Endothelial cell of umbilical vein (primary cell): ENCODE measurements around the gene SLC26A3. TPM values are rescaled to one million over a fixed set of nuclear protein-coding genes. Genes with fewer than 3 reads are reported as not detected.

Source experiments
- BruUV-seq: library from RNA; stranded (reverse); fragments of 400-500 nt; replicated peaks from 2 replicates; lab custom pipeline; 2021; lab: Mats Ljungman, UMichigan
- CTCF ChIA-PET: fragments of 300-600, 350-600 bp; sonication (Branson Sonifier 250); formaldehyde crosslinking; loops from one replicate; lab custom pipeline; 2021; ENCODE audit warnings: antibody characterized with exemption, inconsistent platforms; lab: Charles Lee
- POLR2A ChIA-PET: fragments of 300-600, 350-600 bp; sonication (Branson Sonifier 250); formaldehyde crosslinking; loops from one replicate; lab custom pipeline; 2021; ENCODE audit warnings: antibody characterized with exemption, inconsistent platforms; lab: Charles Lee
- DNase-seq: peaks from one replicate; pipeline ENCODE4 v3.0.0-alpha.2; 2011; ENCODE audit warnings: low read depth, low spot score
- FAIRE-seq: peaks from 2 replicates; lab custom pipeline; 2011; peaks lifted over from hg19 to GRCh38; lab: Jason Lieb, UNC
- H2AFZ ChIP-seq: 2 replicates; pipeline ENCODE4 v1.6.0; 2012; ENCODE audit warnings: low read depth, low read length, control low read depth, inconsistent platforms
- H3K27ac ChIP-seq: 2 replicates; pipeline ENCODE4 v1.5.1; 2011; ENCODE audit warnings: low read depth, mild to moderate bottlenecking, control low read depth, low read length, moderate library complexity; ENCODE audit not compliant: insufficient read depth
- H3K27me3 ChIP-seq, 2 experiments: 2 replicates each; pipeline versions ENCODE4 v1.6.0 to v1.6.1; 2011; ENCODE audit warnings: low read length in 2 of 2, mixed read lengths in 1 of 2; ENCODE audit not compliant: control insufficient read depth in 2 of 2, insufficient read depth in 2 of 2
- H3K36me3 ChIP-seq, 2 experiments: 2 replicates in 1 of 2; 3 replicates in 1 of 2; pipeline ENCODE4 v1.5.1; 2011; ENCODE audit warnings: low read length in 2 of 2, mild to moderate bottlenecking in 1 of 2, moderate library complexity in 1 of 2; ENCODE audit not compliant: control insufficient read depth in 2 of 2, insufficient read depth in 2 of 2; ENCODE audit errors: extremely low read depth in 1 of 2
- H3K4me1 ChIP-seq: 3 replicates; pipeline ENCODE4 v1.5.1; 2011; ENCODE audit warnings: mild to moderate bottlenecking, low read length; ENCODE audit not compliant: control insufficient read depth, insufficient read depth; ENCODE audit errors: extremely low read depth
- H3K4me2 ChIP-seq: 2 replicates; pipeline ENCODE4 v1.6.1; 2011; ENCODE audit warnings: low read length, control low read depth, mixed read lengths; ENCODE audit not compliant: insufficient read depth
- H3K4me3 ChIP-seq, 3 experiments: fragments of 200-600 bp in 1 of 3; sonication (generic), shearing (Covaris generic) in 1 of 3; replicated peaks in 1 of 3; 2 replicates each; pipeline ENCODE4 v1.5.1; 2011 to 2016; ENCODE audit warnings: control low read depth in 3 of 3, low read length in 3 of 3, mild to moderate bottlenecking in 2 of 3, inconsistent platforms in 1 of 3, low read depth in 1 of 3, moderate library complexity in 1 of 3; ENCODE audit not compliant: insufficient read depth in 1 of 3
- H3K79me2 ChIP-seq: 2 replicates; pipeline ENCODE4 v1.6.0; 2012; ENCODE audit warnings: low read length, inconsistent platforms; ENCODE audit not compliant: control insufficient read depth, insufficient read depth
- H3K9ac ChIP-seq: replicated peaks from 2 replicates; pipeline ENCODE3; 2011; ENCODE audit warnings: low read length, control low read depth; ENCODE audit not compliant: insufficient read depth; ENCODE audit errors: extremely low read depth
- H3K9me1 ChIP-seq: replicated peaks from 3 replicates; pipeline ENCODE4 v1.6.0; 2011; ENCODE audit warnings: mild to moderate bottlenecking, low read length; ENCODE audit not compliant: control insufficient read depth, insufficient read depth; ENCODE audit errors: extremely low read depth
- H3K9me3 ChIP-seq: replicated peaks from 2 replicates; pipeline ENCODE4 v1.5.1; 2012; ENCODE audit warnings: low read length, inconsistent platforms; ENCODE audit not compliant: control insufficient read depth, insufficient read depth
- H4K20me1 ChIP-seq: replicated peaks from 2 replicates; pipeline ENCODE3; 2011; ENCODE audit warnings: mild to moderate bottlenecking, low read length; ENCODE audit not compliant: control insufficient read depth, insufficient read depth; ENCODE audit errors: extremely low read depth
- CTCF ChIP-seq, 2 donors: IDR thresholded peaks; 1 replicate in 1 of 2; 2 replicates in 1 of 2; pipeline ENCODE4 v1.5.1; 2011; ENCODE audit warnings: low read length in 2 of 2, mild to moderate bottlenecking in 2 of 2, moderate library complexity in 2 of 2, control low read depth in 1 of 2, inconsistent platforms in 1 of 2, low read depth in 1 of 2; ENCODE audit not compliant: insufficient read depth in 1 of 2; ENCODE audit errors: extremely low read depth in 1 of 2
- EZH2 ChIP-seq: IDR thresholded peaks from 2 replicates; pipeline ENCODE4 v1.6.1; 2012; ENCODE audit warnings: borderline replicate concordance, low read depth, mild to moderate bottlenecking, moderate library complexity, low read length, inconsistent platforms; ENCODE audit not compliant: severe bottlenecking
- FOS ChIP-seq: IDR thresholded peaks from 2 replicates; pipeline ENCODE4 v1.6.1; 2011; ENCODE audit warnings: mild to moderate bottlenecking, low read length, moderate library complexity, borderline replicate concordance; ENCODE audit not compliant: insufficient read depth
- JUN ChIP-seq: IDR thresholded peaks from 2 replicates; pipeline ENCODE4 v1.6.1; 2011; ENCODE audit warnings: borderline replicate concordance, low read depth; ENCODE audit not compliant: insufficient read length, insufficient read depth
- MAX ChIP-seq: IDR thresholded peaks from 2 replicates; pipeline ENCODE4 v1.6.1; 2011; ENCODE audit not compliant: insufficient read depth, insufficient read length
- MYC ChIP-seq: IDR thresholded peaks from one replicate; pipeline ENCODE4 v1.6.1; 2011; ENCODE audit warnings: mild to moderate bottlenecking, low read depth, low read length
- POLR2AphosphoS5 ChIP-seq: IDR thresholded peaks from 2 replicates; pipeline ENCODE4 v1.6.1; 2012; ENCODE audit warnings: low read depth, mild to moderate bottlenecking, control low read depth, low read length, moderate library complexity; ENCODE audit not compliant: insufficient read depth
- dilution Hi-C: fragments of 300-500 bp; cut with MboI; formaldehyde crosslinking; loops from one replicate; pipeline ENCODE4 v1.15.0; 2019; ENCODE audit warnings: low sequenced_read_pairs; ENCODE audit not compliant: extremely low pct_ligation_motif_present
- intact Hi-C: fragments of 100-400 bp; cut with micrococcal nuclease; formaldehyde crosslinking; loops from one replicate; pipeline ENCODE4 v1.10.0; 2022
- polyA plus RNA-seq, 4 experiments: library from polyadenylated mRNA; depleted of rRNA in 3 of 4; stranded (reverse) in 3 of 4; unstranded in 1 of 4; fragments of >200 nt; gene quantifications; 2 replicates each; pipeline versions ENCODE4 v1.2.1 to v1.2.3, GENCODE V29; 2011 to 2012; ENCODE audit warnings: missing spikeins in 1 of 4
- total RNA-seq: library from RNA; stranded (reverse); gene quantifications from 2 replicates; pipeline ENCODE4 v1.2.3, GENCODE V29; 2021

The SLC26A3 gene
- total and polyA plus RNA-seq, 2 donors (not counting 3 experiments of a cell fraction or from before 2014, with no cell fraction given), result not detected

GRCh38 chr7:107827501-107827900, 24.5 kb upstream of the SLC26A3 start:
- intact Hi-C loops, result no loop called here
- FAIRE-seq (no peak), DNase-seq (no peak)
- H3K79me2 ChIP-seq, result no peaks in the 10 kb centered on the region
- ChIA-PET CTCF (interaction anchor here (0.8 to 1.3 kb wide), 2 partner anchors 22 to 47 kb away, joined by 3 to 5 read pairs; no protein-coding TSS in a partner anchor), POLR2A (no interaction called here)
- no peaks in the 10 kb centered on the region for H3K9me1 ChIP-seq
- H3K4me3 ChIP-seq, result no peak overlapping the region
- H3K4me1 ChIP-seq, result no peaks in the 10 kb centered on the region
- no peaks in the 10 kb centered on the region for H3K9me3 ChIP-seq
- peaks cover 2 to 9% of the 10 kb centered on the region in 2 experiments for H3K27me3 ChIP-seq
- H2AFZ ChIP-seq, result no peak overlapping the region
- dilution Hi-C loops, result no loop called here
- H4K20me1 ChIP-seq, result no peaks in the 10 kb centered on the region
- H3K27ac ChIP-seq, result no peak overlapping the region
- no peak overlapping the region for H3K9ac ChIP-seq
- no peaks in the 10 kb centered on the region for H3K36me3 ChIP-seq
- TF ChIP-seq JUN, result no peak
- no peak for TF ChIP-seq FOS
- TF ChIP-seq MAX, result no peak
- TF ChIP-seq POLR2AphosphoS5, result no peak
- no peak for TF ChIP-seq MYC
- TF ChIP-seq CTCF (IDR thresholded peaks at IDR 0.05; ENCODE audit: extremely low read depth in 1 of 2, insufficient read depth in 1 of 2, low read depth in 1 of 2, low read length in 2 of 2), result no peak
- TF ChIP-seq EZH2, result no peak
- H3K4me2 ChIP-seq, result no peak overlapping the region
- no TSS peak for BruUV-seq
